NCI-H1436 treated with DMSO at 0.1 percent for 48 hours (cell line): ENCODE measurements around the gene STMP1.
"Not testable (repeated sequence)": the region's sequence is repeated elsewhere in the genome, so short reads cannot be mapped to it uniquely, and the experiment has no call there.

Source experiments
- DNase-seq: peaks from one replicate; lab custom pipeline; 2025; lab: John Stamatoyannopoulos, UW

Gene STMP1

DNA sequence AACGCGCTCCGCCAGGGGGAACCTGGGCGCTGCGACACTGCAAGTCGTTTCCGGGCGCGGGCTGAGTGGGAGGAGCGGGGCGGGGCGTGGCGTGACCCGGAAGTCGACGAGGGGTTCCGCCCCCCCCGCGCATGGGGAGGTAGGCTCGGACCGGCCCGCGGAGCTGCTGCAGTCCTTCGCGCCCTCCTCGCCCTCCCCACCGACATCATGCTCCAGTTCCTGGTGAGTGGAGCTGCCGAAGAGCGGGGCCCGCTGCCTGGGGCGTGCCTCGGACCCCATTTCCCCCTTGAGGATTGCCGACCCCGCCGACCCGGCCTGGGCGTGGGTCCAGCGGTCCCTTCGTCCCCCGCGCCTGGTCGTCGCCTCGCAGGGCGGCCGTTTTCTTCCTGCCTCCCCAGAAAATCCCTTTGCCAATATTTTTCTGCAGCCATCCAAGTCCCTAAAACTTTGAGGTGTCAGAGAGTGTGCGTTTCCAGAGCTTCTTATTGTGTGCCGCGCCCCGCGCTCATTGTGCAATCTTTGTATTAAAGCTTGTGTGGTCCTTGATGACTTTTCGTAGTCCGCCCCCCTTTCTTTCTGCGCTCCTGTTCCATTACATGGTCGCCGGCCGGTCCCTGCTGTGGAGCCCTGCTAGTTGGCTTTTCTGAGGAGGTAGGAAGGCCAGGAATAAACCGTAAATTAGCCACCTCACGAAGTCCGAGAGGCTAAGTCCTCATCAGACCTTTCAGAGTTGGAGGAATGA is at the start of gene STMP1:
Gene STMP1, plus strand, starts transcription at position 142 of the 742 bp plus-strand sequence.
- DNase-seq: peak; percentile 49

DNA sequence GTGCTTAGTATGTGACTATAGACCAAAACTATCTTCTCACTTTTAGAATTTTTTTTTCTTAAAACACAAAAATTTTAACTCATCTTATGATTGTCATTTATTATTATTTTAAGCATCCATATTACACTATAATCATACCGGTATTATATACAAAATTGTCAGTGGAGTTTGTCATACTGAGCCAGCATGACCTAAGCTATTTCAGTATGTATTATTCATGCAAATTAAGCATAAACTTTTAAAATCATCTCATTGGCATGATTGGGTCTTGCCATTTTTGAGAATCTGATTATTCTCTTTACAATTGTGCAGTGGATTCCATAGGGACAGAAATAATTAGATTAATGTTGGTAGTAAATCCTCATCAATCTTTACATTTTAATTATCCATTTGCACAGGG is 46.2 kb upstream of the STMP1 start:
- no peak for DNase-seq

DNA sequence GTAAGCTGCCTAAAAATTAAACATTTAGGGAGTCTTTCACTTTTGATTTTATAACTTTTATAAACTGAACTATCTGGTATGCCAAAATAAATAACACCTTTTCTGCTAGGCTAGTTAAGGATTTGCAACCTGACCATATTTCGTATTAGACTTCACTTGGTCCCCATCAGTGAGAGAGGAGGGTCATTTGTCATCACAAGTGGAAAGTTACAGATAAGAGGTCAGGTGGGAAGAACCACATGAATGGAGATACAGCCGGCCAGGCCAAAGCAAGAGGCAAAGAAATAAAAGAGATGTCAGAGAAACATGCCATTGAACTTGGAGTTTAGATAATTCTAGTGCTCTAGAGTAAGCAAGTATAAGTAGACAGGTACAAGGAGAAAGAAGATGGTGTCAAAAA is 44.5 kb upstream of the STMP1 start:
- DNase-seq: no peak

DNA sequence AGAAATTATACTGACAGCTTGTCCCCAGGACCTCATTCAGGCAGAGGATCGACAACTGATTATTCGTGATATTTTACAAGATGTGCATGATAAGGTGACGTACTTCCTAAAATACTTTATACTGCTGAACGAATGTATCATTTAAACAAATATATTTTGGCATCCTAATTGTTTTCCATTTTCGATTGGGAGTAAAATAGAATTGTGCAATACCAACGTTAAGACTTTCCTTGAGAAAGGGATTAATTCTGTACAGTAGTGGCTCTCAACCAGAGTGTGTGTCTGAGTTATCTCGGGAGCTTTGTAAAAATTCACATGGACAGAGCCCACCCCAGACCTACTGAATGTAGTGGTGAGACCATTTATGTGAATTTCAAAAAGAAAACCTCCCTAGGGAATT is 43.8 kb upstream of the STMP1 start:
- DNase-seq: no peak

DNA sequence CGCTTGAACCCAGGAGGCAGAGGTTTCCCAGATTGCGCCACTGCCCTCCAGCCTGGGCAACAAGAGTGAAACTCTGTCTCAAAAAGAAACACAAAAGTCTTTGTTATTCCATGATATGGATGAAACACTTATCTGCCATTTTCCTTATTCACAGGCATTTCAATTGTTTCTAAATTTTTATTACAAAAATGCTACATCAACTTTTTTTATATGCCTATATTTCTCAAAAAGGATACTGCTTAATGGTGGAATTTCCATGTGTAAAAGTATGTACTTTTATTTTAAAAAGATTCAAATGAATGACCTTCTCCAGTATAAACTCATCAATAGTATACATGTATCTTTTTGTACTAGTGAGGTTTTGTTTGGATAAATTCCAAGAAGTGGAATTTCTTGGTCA is 41.9 kb upstream of the STMP1 start:
- no peak for DNase-seq

DNA sequence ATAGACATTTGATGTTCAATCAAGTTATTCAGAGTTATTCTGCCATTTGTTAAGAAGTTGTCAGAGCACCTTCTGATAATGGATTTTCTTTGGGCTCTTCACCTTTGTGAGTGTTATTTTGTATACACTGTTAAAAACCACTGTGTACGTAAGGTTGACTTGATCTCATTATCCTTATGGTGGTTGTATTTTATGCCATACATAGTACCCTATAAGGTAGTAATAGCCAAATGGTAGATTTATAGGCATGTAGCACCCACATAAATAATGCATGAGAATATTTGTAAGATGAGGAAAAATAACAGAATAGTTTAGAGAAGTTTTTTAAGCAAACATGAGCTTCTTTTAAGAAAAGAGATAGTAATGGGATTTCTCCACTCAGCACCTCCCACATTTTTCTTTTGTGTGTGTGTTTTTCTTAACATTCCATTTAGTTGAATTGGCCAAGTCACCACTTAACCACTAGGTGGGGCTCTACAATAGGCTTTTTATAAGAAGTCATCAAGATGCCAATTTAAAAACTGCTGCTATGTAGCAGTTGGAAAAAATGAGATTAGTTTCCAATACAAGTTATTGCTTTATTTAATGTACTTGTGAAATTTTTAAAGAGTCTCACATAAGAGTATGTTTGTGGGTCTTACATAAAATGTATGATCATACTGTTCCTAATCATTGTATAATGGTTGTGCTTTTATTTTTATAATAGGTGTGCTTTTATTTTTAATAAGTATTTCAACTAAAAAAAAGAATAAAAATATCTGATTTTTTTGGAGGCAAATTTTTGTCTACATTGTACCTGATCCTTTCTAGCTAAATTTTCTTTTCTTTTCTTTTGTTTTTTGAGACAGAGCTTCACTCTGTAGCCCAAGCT is 41.1 kb upstream of the STMP1 start:
- DNase-seq: no peak

DNA sequence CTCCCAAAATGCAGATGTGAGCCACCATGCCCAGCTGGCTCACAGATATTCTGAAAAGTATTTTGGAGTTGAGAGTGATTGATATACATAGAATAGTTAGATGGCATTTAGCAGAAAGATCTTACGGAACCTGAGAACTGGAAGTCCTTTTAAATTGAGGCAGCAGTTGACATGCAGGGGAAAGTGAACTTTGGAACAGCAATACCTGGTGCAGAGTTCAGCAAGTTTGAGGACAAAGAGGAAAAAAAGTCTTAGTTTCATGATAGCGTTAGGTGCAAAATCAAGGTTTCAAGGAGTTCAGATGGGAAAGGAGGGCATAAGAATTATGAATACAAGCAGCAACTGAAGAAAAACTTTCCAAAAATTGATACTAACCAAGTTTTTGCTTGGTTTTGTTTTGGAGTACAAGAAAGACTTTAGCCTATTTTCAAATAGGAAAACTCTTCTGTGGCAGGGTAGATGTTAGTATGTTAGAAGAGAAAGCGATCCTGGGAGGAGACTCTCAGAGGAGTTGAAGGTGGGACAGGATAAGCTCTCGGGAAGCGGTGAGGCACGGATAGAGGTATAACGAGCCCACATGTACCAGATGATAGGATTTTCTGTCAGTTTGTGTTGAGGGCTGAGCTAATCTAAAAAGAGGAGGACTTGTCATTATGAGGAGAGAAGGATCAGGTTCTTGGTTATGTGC is 28.0 kb upstream of the STMP1 start:
- no peak for DNase-seq

DNA sequence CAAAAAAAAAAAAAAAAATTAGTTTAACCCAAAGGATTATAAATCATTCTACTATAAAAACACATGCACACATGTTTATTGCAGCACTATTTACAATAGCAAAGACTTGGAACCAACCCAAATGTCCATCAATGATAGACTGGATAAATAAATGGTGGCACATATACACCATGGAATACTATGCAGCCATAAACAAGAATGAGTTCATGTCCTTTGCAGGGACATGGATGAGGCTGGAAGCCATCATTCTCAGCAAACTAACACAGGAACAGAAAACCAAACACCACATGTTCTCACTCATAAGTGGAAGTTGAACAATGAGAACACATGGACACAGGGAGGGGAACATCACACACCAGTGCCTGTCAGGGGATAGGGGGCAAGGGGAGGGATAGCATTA is 22.6 kb upstream of the STMP1 start:
- not testable (repeated sequence) for DNase-seq

DNA sequence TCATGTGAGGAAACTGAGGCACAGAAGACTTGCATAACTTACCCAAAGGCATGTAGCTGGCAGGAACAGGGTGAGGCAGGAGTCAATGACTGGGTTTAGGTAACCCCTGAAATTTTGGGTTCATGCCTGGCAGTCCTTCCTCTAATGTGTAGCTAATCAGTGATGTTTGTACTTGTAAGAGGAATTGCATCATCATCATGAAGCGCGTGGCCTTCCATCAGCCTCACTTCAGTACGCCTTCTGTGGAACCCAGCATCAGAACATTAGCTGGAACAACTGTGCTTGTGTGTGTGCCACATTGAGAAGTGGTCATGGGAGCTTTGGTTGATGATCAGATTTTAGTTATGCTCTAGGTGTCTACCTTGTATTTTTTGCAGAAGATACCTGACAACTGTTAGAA is 18.2 kb upstream of the STMP1 start:
- no peak for DNase-seq

DNA sequence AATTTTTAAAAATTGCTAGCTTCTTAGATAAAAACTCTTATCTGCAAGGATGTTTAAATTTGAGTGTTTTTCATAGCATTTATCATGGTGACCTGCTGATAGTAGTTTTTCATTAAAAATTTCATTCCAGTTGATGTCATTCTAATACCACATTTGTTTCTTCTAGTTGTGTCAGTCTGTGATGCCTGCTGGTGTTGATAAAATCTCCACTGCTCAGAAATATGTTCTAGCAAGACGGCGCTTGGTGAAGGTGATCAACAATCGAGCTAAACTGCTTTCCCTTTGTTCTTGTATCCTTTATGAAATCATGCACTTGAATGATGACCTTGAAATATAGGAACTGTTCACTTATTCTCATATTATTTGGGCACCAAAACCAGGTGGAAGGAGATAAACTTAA is 17.6 kb upstream of the STMP1 start:
- DNase-seq: no peak

DNA sequence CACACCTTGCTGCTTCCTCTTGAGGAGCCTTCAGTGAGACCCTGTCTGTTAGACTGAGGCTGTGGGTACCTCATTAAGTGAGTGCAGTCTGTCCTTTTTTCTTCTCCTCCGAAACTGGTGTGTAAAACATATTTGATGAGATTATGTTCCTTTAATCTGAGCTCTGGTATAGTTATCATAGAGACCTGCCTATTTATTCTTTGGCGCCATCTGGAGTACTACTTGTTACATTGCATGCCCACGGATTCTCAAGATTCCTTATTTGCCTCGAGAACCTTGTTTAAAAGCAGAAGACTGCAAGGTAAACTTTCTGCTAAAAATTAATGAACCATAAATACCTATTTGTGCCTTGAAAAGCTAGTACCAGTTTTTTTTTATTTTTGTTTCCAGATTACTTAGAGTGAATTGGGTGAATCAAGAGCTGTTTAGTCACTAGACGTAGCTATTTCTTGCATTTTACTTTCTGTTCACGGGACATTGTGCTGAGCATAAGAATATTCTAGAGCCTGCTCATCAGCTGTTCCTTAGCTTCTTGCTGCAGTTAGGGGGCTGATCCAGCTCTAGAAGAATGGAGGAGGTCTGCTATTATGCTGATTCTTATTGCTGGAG is 16.9 kb upstream of the STMP1 start:
- DNase-seq: no peak

DNA sequence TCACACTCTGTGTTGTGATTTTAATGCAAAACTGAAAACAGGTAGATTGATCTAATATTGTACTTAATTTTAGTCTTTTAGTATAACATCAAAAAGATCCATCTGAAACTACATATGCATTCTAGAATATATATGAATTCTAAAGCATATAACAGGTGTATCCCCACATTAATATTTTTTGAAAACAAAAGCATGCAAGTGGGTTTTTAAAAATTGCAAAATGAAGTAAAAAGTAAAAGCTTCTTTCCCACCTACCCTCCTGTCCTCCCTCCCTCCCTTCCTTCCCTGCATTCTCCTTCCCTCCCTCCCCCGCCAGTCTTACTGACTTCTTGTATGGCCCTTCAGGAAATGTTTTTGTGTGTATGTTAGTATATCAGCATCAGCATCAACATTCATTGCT is 14.6 kb upstream of the STMP1 start:
- no peak for DNase-seq

DNA sequence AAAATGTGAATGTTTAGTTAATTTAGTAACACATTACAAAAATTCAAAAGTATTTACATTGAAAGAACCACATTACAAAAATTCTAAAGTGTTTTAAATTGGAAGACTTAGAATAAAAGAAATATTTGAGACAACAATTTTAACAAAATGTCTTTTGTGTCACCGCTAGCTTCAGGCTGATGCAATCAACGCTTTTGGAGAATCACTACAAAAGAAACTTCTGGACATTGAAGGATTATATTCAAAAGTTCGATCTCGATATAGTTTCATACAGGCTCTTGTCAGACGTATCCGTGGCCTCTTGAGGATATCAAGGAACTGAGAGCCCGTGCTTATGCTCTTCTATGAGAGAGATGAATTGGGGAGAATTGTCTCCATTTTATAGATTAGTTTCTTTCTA is 14.1 kb upstream of the STMP1 start:
- no peak for DNase-seq

DNA sequence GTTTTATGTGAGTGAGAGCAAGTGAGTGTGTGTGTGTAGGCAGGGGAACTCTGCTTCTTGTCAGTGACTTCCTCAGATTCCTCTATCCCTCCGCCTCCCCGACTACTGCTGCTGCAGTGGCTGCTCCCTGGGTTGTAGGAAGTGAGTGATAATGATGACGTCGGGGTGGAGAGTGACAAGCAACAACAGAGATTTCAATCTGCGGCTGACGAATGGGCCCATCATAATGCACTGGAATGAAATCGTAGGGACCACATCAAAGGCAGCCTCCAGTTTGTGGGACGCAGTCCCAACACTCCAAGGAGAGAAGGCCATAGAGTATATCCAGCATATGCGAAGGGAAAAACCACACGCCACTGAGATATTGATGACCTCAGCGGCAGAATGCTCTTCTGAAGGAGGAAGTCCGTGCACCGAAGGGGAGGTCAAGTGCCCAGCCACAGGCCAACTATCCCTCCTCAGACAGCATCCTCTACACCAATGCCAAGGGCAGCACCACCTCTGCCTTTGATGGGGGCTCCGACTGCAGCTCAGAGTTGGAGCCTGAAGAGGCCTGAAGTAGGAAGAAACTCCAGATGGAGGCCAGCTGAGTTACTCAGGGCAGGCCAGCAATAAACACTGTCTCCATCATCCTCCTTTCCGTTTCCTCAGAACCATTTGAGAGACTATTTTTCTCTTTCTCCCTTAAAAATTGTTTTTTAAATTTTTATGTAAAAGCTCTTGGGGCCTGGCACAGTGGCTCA is 11.3 kb upstream of the STMP1 start:
- DNase-seq: no peak

DNA sequence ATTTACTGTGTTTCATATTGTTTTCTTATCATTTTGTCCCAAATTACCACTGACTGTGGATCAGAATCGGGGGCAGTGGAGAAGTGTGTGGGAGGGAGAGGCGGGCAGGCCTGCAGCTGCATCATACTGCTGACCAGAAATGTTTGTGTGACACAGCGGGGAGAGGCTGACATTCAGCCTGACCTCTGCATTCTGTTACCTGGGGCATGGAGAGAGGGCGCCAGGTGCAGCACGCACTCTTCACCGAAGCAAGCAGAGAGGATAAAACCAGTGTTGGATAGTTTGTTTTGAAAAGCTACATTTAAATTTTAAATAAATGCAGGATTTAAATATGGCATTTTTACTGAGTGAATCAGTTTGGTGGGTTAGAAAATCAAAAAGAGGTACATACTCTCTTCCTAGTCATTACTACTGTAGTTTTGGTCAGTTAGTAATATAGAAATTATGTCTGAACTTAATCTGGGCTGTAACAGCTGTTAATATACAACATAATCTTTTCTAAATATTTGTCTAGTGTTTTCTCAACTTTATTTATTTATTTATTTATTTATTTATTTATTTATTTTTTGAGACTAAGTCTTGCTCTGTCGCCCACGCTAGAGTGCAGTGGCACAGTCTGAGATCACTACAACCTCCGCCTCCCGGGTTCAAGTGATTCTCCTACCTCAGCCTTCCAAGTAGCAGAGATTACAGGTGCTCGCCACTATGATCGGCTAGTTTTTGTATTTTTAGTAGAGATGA is 8.8 kb upstream of the STMP1 start:
- DNase-seq: no peak

DNA sequence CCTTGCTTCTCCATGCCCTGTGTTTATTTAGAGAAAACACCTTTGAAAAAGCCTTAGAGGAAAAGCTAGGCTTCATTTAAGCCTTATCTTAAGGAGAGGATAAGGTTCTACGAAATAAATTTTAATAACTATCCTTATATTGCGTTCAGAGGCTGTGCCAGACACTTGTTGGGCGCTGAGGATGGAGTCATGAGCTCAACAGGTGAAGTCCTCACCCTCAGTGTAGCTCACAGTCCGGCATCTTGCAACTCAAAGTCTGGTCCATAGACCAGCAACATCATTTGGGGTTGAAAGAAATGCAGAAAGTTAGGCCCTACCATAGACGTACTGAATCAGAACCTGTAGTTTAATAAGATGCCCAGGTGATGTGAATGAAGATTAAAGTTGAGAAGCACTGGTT is 3.8 kb upstream of the STMP1 start:
- DNase-seq: no peak

DNA sequence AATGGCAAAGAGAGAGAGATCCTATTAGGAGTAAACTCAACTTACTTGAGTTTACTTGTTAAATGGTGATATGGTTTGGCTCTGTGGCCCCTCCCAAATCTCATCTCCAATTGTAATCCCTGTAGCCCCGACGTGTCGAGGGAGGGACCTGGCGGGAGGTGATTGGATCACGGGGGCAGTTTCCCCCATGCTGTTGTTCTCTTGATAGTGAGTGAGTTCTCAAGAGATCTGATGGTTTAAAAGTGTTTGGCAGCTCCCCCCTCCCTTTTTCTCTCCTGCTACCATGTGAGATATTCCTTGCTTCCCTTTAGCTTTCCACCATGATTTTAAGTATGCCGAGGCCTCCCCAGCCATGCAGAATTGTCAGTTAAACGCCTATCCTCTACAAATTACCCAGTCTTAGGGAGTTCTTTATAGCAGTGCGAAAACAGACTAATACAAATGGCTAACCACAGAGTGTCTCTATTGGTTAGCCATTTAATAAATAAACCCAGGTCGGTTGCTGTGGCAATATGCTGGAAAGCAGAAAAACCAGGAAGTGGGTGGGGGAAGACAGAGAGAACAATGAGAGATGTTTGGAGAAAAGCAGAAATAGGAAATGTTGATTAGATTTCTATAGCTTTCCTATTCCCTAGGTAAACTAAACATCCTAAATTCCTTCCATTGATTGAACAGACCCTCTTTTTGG is 3.0 kb upstream of the STMP1 start:
- no peak for DNase-seq

DNA sequence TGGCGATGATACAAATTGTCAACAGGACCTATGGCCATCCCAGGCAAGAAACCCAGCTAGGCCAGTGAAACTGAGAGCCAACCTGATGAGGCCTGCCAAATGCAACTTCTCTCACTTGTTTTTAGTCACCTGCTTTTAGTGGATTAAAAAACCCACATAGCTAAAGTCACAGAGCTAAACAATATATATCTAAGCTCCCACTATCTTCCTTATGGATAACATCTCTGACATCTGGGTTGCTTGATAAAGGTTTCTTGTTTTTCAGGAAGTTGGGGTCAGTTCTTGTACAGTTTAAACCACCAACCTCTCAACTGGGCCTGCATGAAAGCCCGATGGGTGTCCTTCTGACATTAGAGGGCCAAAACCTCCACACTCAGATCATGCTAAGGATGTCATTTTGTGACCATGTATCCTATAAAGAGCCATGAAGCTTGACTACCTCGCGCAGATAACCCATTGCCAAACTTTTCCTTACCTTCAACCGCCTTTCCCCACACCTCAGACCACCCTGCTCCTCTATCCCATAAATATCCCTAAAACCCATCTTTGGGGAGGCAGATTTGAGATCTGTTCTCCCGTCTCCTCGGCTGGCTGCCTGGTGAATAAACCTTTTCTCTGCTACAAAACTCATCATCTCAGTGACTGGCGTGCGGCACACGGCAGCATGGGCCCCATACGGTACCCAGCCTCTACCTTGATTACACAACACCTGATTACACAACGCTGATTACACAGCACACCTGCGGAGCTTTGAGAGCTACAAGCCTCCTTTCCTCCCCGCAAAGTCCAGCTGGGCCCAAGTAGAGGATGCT is 797 bp upstream of the STMP1 start:
- no peak for DNase-seq

DNA sequence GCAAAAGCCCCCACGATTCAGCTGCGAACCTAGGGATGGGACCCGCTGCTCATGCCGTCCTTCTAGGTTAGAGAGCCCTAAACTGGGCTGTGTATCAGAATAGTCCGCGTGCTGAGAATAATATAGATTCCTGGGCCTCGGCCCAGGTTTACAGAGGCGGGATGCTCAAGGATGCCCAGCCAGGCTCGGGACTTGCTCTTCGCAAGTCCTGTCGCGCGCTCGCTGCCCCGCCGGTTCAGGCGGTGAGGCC is 266 bp upstream of the STMP1 start:
- no peak for DNase-seq

DNA sequence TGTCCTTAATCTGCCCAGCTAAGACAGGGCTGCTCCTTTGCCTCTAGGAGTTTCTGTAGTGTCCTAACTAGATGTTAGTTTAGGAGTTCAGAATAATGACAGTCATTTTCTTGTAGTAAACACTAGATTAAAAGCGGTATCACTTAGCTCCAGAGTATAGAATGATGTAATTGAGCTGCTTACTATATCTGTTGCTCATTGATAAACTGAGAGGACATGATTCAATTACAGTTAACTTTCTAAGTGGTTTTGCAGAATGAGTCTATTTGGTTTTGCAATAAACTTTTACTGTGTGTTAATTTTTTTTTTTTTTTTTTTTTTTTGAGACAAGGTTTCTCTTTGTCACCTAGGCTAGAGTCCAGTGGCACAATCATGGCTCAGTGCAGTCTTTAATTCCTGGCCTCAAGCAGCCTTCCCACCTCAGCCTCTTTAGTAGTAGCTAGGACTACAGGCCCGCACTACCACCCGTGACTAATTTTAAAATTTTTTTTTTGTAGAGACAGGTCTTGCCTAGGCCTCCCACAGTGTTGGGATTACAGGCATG is 1.8 kb downstream of the STMP1 start:
- DNase-seq: no peak
